SHP77 (cell line): ENCODE results near the gene CNOT6.
A peak's percentile ranks its signal among the peaks of the same experiment; 100 is the strongest.

ENCODE experiments used
- DNase-seq, 2 experiments: peaks; one replicate each; lab custom pipeline; 2025; lab: John Stamatoyannopoulos, UW

Gene CNOT6

DNA sequence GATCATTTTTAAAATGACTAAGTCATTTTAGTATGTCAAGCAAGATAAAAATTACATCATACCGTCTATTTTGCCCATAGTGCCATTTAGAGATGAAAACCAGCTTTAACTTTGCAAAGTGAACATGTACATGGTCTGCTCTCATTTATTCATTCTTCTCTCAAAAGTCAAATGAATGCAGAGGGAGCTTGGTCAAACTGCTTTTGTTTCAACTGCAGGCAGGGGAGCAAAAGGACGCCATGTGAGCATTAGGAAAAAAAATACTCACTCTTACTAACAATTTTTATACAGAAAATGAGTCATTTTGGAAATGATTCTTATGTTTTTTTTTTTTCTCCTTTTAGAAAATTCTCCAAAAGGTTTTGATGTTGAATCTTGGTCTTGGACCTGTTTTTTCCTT lies 81.4 kb downstream of the CNOT6 start:
- DNase-seq: no peak

DNA sequence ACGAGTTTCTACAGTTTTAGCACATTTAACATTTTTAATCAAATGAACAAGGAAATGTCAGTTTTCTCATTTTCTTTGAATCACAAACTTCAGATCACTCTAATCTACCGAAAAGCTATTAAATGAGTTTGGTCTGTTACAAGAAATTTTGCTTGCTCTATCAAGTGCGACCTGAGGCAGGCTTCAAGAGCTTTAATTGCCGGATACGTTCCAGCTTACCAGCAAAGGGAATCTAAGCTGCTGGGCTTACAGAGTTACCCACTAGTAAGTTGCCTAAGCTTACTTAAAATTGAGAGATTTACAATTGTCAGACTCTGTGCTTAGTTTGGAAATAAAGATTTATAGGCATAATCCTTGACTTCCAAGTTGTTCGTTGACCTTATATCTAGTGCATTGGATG lies 86.5 kb downstream of the CNOT6 start:
- DNase-seq: no peak

GRCh38 chr5:180583738-180584137 lies 89.6 kb downstream of the CNOT6 start:
- DNase-seq: no peak

GRCh38 chr5:180586204-180586603 lies 92.0 kb downstream of the CNOT6 start:
- no peak for DNase-seq

- no peak for DNase-seq
Measured at GRCh38 chr5:180586870-180587269, 92.7 kb downstream of the CNOT6 start.

GRCh38 chr5:180589771-180590542 lies 95.8 kb downstream of the CNOT6 start:
- no peak for DNase-seq

DNA sequence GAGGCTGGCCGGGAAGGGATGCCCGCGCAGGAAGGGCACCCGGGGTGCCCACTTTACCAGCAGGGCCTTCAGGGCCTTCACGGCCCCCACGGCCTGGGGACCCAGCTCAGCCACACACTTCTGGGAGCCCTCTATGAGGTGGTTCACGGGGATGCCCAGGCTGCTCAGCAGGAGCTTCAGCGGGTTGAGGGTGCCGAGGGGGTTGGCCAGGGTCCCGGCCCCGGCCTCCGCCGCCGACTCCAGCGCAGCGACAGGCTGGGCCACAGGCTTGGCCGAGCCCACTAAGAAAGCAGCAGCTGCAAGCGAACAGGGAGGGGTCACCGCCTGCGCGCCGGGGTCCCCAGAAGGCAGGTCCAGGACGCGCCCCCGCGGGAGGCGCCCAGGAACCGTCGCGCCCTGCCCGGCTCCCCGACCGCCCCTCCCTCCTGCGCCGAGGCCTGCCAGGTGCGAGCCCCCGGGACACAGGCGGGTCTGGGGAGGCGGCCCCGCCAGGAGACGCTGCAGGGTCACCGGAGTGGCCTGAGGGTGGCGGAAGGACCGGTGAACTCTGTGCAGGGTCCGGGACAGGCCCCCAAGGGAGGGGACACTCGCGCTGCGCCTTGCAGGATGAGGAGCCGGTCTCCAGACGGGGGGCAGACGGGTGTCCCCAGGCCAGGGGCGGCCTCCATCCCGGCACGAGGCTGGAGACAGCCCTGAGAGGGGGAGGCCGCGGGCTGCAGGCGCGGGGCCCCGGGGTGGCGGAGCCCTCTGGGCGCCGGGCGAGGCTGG lies 96.5 kb downstream of the CNOT6 start:
- no peak for DNase-seq

GRCh38 chr5:180591311-180591887 lies 97.2 kb downstream of the CNOT6 start, which contains the start of gene SCGB3A1:
SCGB3A1 (minus strand) TSS chr5:180591499; CDS start chr5:180591462, 37 bp downstream.
- DNase-seq: no peak

- DNase-seq: no peak
Measured at GRCh38 chr5:180592176-180592575, 98.0 kb downstream of the CNOT6 start.

- DNase-seq: no peak
Measured at GRCh38 chr5:180593446-180594206, 99.4 kb downstream of the CNOT6 start.

DNA sequence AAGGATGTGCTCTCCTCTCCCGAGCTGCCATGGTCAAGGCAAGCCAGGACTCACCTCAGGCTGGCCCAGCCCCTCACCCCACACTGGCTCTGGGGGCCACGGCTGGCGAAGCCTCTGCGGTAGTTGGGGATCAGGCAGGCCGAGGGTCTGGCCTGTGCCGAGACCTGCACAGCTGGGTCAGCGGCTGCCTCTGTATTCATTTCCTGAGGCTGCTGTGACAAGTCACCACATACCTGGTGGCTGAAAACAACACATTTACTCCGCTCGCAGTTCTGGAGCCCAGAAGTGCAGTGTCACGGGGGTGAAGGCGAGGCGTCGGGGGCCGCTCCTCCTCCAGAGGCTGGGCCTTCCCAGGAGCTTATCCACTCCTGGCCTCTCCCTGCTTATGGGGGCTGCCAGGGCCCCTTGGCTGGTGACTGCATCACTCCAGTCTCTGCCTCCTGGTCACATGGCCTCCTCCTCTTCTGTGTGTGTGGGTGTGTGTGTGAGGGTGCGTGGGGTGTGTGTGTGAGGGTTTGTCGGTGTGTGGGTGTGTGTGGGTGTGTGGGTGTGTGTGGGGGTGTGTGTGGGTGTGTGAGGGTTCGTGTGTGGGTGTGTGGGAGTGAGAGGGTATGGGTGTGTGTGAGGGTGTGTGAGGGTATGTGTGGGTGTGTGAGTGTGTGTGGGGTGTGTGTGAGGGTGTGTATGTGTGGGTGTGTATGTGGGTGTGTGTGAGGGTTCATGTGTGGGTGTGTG lies 100.3 kb downstream of the CNOT6 start:
- no peak for DNase-seq

DNA sequence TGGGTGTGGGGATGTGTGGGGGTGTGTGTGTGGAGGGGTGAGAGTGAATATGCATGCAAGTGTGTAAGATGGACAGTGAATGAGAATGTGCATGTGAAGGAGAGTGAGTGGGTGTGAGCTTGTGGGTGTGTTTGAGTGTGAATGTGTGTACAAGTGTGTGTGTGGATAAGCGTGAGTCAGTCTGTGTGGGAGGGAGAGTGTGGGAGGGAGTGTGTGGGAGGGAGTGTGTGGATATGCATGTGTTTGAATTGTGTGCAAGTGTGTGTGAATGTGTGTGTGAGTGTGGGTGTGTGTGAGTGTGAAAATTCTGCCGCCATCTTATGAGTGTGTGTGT lies 100.8 kb downstream of the CNOT6 start:
- DNase-seq: no peak

- DNase-seq: no peak
Measured at GRCh38 chr5:180595381-180596114, 101.4 kb downstream of the CNOT6 start.

DNA sequence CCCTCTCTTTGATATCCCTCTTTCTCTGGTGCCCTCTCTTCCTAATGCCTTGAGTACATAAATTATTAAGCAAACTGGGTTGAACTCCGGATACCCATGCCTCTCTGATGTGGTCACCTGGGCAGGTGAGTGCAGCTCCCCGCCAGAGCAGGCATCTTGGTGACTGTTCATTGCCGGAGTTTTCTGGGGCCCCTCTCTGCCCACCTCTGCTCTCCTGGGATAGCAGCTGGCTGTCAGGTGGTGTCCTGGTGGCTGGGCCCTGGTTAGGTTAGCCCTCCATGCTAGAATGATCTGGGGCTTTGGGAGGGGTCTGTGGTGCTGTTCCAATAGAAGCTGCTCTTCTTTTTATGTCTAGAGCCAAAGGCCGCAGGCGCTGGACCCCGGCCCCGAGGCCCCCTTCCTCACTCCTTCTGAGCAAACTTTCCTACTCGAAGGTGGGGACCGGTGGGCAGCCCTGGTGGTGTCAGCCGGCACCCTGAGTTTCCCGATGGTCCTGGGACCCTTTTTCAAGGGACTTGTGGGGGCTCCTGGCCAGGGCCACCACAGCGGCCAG lies 102.0 kb downstream of the CNOT6 start:
- DNase-seq: no peak

DNA sequence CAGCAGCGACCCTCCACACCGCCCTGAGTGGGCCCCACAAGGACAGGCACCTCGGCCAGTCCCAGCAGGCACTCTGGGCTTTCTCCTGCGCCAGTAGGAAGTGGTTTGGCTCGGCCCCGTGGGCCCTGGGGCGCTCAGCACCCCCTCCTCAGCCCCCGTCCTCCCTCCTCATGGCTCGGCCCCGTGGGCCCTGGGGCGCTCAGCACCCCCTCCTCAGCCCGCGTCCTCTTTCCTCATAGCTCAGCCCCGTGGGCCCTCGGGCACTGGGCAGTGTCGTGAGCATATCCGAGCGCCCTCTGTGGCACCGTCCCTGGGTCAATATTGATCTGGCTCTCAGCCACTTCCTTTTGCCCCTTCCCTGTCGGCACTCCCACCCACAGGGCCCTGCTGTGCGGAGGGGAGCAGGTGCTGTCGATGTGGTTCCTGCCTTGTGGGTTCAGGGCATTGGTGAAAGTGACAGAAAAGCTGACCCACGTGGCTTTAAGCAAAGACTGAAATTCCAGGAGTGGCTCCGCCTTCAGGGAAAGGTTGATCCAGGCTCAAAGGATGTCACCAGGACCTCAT lies 102.6 kb downstream of the CNOT6 start:
- peak; percentile 24 to 33 for DNase-seq

GRCh38 chr5:180598316-180598701 lies 104.1 kb downstream of the CNOT6 start:
- DNase-seq: no peak

DNA sequence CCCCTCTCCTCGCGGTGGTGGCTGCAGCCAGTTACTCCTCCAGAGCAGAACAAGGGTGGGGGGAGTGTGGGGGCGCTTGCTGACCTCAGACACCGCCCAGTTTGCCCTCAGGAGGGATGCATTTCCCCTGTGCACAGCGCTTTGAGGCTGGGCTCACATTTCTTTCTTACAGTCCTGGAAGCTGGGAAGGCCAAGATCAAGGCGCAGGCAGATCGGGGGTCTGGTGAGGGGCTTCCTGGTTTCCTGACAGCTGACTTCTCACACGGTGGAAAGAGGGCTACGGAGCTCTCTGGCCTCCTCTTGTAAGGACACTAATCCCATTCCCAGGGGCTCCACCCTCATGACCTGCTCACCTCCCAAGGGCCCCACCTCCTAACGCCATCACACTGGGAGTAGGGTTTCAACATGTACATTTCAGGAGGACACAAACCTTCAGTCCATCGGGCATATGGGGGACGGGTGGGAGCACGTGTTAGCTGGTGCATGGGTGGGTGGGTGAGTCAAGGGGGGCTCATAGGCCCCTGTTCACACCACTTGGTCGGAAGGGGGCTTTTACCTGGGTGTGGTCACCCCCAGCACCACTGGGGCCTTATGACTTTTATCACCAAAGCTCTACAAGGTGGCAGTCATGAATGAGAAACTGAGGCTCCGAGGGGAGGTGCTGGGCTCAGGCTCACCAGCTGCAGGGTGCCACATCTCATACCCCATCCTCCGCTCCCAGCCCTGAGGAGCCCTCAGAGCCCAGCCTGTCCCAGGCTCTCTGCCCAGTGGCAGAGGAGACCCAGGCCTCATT lies 104.8 kb downstream of the CNOT6 start:
- no peak for DNase-seq

GRCh38 chr5:180599590-180599914 lies 105.4 kb downstream of the CNOT6 start:
- DNase-seq: no peak

GRCh38 chr5:180599981-180600553 lies 105.9 kb downstream of the CNOT6 start:
- no peak for DNase-seq
